SK-N-SH treated with all-trans-retinoic acid at 6 μM for 48 hours (cell line): Measurements from ENCODE around the gene YDJC.
A peak's percentile ranks its signal among the peaks of the same experiment; 100 is the strongest.

Source experiments
- ATAC-seq: fragments of 200-7000 bp; cut with Tn5 transposase; 3 replicates; pipeline ENCODE4 v1.9.1; 2020; ENCODE audit warnings: mild to moderate bottlenecking, moderate library complexity
- CSDC2 ChIP-seq: fragments of 250-450 bp; sonication (Bioruptor Pico); IDR thresholded peaks from 2 replicates; pipeline ENCODE4 v1.5.0; 2020; ENCODE audit warnings: mild to moderate bottlenecking, moderate library complexity
- ESRRG ChIP-seq: fragments of 250-450 bp; sonication (Bioruptor Pico); IDR thresholded peaks from 2 replicates; pipeline ENCODE4 v1.6.1; 2021; ENCODE audit warnings: mild to moderate bottlenecking
- OSR1 ChIP-seq: fragments of 250-450 bp; sonication (Bioruptor Pico); IDR thresholded peaks from 2 replicates; pipeline ENCODE4 v1.8.0; 2022; ENCODE audit warnings: moderate library complexity, mild to moderate bottlenecking, inconsistent platforms
- RARB ChIP-seq: fragments of 250-450 bp; sonication (Bioruptor Pico); IDR thresholded peaks from 2 replicates; pipeline ENCODE4 v1.8.0; 2021; ENCODE audit warnings: mild to moderate bottlenecking, moderate library complexity
- TCF4 ChIP-seq: fragments of 250-450 bp; sonication (Bioruptor Pico); IDR thresholded peaks from 2 replicates; pipeline ENCODE4 v1.8.0; 2021; ENCODE audit warnings: mild to moderate bottlenecking, moderate library complexity, borderline replicate concordance
- TOX ChIP-seq: fragments of 250-450 bp; sonication (Bioruptor Pico); IDR thresholded peaks from 2 replicates; pipeline ENCODE4 v1.8.0; 2021; ENCODE audit warnings: mild to moderate bottlenecking, moderate library complexity, borderline replicate concordance
- ZC3H10 ChIP-seq: fragments of 250-450 bp; sonication (Bioruptor Pico); IDR thresholded peaks from 2 replicates; pipeline ENCODE4 v1.5.1; 2021; ENCODE audit warnings: mild to moderate bottlenecking, moderate library complexity
- ZFP30 ChIP-seq: fragments of 450-650 bp; formaldehyde crosslinking; IDR thresholded peaks from 2 replicates; pipeline ENCODE4 v1.5.0; 2022; ENCODE audit warnings: mild to moderate bottlenecking, moderate library complexity
- ZNF565 ChIP-seq: fragments of 450-650 bp; formaldehyde crosslinking; conservative IDR thresholded peaks from 2 replicates; pipeline ENCODE4 v1.5.0; 2020; ENCODE audit warnings: low read depth, mild to moderate bottlenecking, moderate library complexity
- ZNF70 ChIP-seq: fragments of 450-650 bp; formaldehyde crosslinking; IDR thresholded peaks from 2 replicates; pipeline ENCODE4 v1.5.0; 2020; ENCODE audit warnings: mild to moderate bottlenecking, moderate library complexity
- ZNF8 ChIP-seq: fragments of 450-650 bp; formaldehyde crosslinking; IDR thresholded peaks from 2 replicates; pipeline ENCODE4 v1.5.0; 2020; ENCODE audit warnings: mild to moderate bottlenecking, moderate library complexity
- TF ChIP-seq, protein P1 (sequence below): fragments of 250-450 bp; sonication (Bioruptor Pico); IDR thresholded peaks from 2 replicates; pipeline ENCODE4 v1.5.1; 2020; ENCODE audit warnings: low read depth, mild to moderate bottlenecking, moderate library complexity
- TF ChIP-seq, protein P2 (sequence below): fragments of 250-450 bp; sonication (Bioruptor Pico); IDR thresholded peaks from 2 replicates; pipeline ENCODE4 v1.8.0; 2020; ENCODE audit warnings: mild to moderate bottlenecking, moderate library complexity, borderline replicate concordance
- TF ChIP-seq, protein P3 (sequence below): fragments of 250-450 bp; sonication (Bioruptor Pico); IDR thresholded peaks from 2 replicates; pipeline ENCODE4 v1.8.0; 2021; ENCODE audit warnings: low read depth, mild to moderate bottlenecking, moderate library complexity, borderline replicate concordance
- TF ChIP-seq, protein P4 (sequence below): fragments of 250-450 bp; sonication (Bioruptor Pico); IDR thresholded peaks from 2 replicates; pipeline ENCODE4 v1.5.0; 2020; ENCODE audit warnings: mild to moderate bottlenecking, moderate library complexity

YDJC gene

DNA sequence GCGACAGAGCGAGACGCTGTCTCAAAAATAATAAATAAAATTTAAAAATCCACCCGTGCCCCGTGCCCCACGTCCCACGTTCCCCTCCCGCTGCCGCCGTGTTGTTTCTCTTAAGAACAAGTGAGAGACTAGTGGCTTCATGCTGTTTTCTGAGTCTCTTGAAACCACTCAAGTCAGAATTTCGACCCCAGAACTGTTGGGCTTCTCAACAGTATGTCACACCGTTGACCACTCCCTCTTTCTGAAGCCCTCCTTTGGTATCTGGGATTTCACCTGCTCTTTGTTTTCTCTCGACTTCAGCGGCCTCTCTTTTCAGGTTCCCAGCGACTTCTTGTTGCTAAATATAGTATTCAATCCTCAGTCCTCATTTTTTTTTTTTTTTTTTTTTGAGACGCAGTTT is 37.0 kb upstream of the YDJC start:
- no peak for TF ChIP-seq RARB (CRISPR knock-in tag)
- TF ChIP-seq ZNF70 = no peak
- TF ChIP-seq, protein P1, sequence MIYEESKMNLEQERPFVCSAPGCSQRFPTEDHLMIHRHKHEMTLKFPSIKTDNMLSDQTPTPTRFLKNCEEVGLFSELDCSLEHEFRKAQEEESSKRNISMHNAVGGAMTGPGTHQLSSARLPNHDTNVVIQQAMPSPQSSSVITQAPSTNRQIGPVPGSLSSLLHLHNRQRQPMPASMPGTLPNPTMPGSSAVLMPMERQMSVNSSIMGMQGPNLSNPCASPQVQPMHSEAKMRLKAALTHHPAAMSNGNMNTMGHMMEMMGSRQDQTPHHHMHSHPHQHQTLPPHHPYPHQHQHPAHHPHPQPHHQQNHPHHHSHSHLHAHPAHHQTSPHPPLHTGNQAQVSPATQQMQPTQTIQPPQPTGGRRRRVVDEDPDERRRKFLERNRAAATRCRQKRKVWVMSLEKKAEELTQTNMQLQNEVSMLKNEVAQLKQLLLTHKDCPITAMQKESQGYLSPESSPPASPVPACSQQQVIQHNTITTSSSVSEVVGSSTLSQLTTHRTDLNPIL (CRISPR knock-in tag) = no peak
- TF ChIP-seq CSDC2 (CRISPR knock-in tag) = no peak
- TF ChIP-seq, protein P2, sequence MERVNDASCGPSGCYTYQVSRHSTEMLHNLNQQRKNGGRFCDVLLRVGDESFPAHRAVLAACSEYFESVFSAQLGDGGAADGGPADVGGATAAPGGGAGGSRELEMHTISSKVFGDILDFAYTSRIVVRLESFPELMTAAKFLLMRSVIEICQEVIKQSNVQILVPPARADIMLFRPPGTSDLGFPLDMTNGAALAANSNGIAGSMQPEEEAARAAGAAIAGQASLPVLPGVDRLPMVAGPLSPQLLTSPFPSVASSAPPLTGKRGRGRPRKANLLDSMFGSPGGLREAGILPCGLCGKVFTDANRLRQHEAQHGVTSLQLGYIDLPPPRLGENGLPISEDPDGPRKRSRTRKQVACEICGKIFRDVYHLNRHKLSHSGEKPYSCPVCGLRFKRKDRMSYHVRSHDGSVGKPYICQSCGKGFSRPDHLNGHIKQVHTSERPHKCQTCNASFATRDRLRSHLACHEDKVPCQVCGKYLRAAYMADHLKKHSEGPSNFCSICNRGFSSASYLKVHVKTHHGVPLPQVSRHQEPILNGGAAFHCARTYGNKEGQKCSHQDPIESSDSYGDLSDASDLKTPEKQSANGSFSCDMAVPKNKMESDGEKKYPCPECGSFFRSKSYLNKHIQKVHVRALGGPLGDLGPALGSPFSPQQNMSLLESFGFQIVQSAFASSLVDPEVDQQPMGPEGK (CRISPR knock-in tag) = no peak
- TF ChIP-seq ZFP30 = no peak
- no peak for TF ChIP-seq ZC3H10
- TF ChIP-seq TOX (CRISPR knock-in tag) = no peak
- no peak for TF ChIP-seq OSR1 (CRISPR knock-in tag)
- TF ChIP-seq TCF4 (CRISPR knock-in tag) = no peak
- no peak for TF ChIP-seq ZNF8 (CRISPR knock-in tag)
- TF ChIP-seq, protein P3, sequence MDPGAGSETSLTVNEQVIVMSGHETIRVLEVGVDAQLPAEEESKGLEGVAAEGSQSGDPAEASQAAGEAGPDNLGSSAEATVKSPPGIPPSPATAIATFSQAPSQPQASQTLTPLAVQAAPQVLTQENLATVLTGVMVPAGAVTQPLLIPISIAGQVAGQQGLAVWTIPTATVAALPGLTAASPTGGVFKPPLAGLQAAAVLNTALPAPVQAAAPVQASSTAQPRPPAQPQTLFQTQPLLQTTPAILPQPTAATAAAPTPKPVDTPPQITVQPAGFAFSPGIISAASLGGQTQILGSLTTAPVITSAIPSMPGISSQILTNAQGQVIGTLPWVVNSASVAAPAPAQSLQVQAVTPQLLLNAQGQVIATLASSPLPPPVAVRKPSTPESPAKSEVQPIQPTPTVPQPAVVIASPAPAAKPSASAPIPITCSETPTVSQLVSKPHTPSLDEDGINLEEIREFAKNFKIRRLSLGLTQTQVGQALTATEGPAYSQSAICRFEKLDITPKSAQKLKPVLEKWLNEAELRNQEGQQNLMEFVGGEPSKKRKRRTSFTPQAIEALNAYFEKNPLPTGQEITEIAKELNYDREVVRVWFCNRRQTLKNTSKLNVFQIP = no peak
- peak; percentile 8; the same call in 2 of the 3 replicates for ATAC-seq

DNA sequence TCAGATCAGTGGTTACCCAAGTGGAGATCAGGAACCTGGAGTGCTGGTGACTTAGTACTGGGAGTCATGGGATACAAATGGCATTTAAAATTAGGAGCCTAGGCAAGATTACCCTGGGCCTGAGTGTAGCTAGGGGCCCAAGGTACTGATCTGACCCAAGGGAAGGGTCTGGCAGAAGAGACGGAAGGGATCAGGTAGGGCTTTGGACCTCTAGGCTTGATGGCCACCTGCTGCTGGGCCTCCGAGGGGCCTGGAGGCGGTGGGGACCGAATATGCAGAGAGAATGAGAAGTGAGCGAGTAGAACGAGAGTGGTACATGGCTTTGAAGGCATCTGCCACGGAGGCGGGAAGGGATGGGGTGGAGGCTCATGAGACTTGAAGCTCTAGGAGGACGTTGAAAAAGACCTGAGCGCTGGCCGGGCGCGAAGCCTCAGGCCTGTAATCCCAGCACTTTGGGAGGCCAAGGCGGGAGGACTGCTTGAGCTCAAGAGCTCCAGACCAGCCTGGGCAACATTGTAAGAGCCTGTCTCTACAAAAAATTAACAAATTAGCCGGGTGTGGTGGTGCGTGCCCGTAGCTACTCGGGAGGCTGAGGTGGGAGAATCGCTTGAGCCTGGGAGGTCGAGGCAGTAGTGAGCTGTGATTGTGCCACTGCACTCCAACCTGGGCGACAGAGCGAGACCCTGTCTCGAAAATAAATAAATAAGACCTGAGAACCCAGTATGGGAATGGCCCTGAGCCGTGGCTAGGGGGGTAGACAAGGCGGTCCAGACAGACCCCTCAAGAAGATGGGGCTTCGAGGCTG is 35.4 kb upstream of the YDJC start:
- ATAC-seq = no peak
- TF ChIP-seq, protein P1 (CRISPR knock-in tag) = no peak
- TF ChIP-seq ZC3H10 = no peak
- TF ChIP-seq ZNF565 (CRISPR knock-in tag) = no peak
- TF ChIP-seq, protein P3 = no peak
- TF ChIP-seq, protein P4, sequence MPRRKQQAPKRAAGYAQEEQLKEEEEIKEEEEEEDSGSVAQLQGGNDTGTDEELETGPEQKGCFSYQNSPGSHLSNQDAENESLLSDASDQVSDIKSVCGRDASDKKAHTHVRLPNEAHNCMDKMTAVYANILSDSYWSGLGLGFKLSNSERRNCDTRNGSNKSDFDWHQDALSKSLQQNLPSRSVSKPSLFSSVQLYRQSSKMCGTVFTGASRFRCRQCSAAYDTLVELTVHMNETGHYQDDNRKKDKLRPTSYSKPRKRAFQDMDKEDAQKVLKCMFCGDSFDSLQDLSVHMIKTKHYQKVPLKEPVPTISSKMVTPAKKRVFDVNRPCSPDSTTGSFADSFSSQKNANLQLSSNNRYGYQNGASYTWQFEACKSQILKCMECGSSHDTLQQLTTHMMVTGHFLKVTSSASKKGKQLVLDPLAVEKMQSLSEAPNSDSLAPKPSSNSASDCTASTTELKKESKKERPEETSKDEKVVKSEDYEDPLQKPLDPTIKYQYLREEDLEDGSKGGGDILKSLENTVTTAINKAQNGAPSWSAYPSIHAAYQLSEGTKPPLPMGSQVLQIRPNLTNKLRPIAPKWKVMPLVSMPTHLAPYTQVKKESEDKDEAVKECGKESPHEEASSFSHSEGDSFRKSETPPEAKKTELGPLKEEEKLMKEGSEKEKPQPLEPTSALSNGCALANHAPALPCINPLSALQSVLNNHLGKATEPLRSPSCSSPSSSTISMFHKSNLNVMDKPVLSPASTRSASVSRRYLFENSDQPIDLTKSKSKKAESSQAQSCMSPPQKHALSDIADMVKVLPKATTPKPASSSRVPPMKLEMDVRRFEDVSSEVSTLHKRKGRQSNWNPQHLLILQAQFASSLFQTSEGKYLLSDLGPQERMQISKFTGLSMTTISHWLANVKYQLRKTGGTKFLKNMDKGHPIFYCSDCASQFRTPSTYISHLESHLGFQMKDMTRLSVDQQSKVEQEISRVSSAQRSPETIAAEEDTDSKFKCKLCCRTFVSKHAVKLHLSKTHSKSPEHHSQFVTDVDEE (CRISPR knock-in tag) = no peak
- TF ChIP-seq, all 23 proteins: peak for 0

DNA sequence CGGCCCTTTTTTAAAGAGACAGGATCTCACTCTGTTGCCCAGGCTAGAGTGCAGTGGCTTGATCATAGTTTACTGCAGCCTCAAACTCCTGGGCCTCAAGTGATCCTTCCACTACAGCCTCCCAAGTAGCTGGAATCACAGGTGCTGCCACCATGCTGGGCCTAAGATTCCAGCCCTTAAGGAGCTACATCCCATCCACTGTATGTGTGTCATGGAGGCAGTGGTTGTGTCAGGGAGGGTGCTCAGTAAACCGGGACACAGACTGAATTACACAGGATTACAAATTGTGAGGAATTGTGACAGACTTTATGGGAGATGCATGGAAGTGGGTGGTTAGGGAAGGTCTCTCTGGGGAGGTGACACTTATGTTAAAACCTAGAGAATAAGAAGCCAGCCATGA is 33.9 kb upstream of the YDJC start:
- no peak for TF ChIP-seq TOX (CRISPR knock-in tag)
- TF ChIP-seq ZNF70 = no peak
- TF ChIP-seq ESRRG (CRISPR knock-in tag) = no peak
- TF ChIP-seq, protein P2 (CRISPR knock-in tag) = no peak
- ATAC-seq = no peak
